NCI-H1436 (cell line): ENCODE data around the gene ATP1A3.

ENCODE experiments used
- DNase-seq: peaks from one replicate; lab custom pipeline; 2025; lab: John Stamatoyannopoulos, UW

ATP1A3 gene

GRCh38 chr19:41987141-41987860, 6.7 kb downstream of the ATP1A3 start:
- no peak for DNase-seq

GRCh38 chr19:41984961-41985360, 9.1 kb downstream of the ATP1A3 start:
- no peak for DNase-seq

- no peak for DNase-seq
Observed at GRCh38 chr19:41981724-41982123, 12.3 kb downstream of the ATP1A3 start.

GRCh38 chr19:41978470-41978869, 15.6 kb downstream of the ATP1A3 start:
- no peak for DNase-seq

- DNase-seq: no peak
Observed at GRCh38 chr19:41977916-41978315, 16.1 kb downstream of the ATP1A3 start.

GRCh38 chr19:41974652-41975051, 19.4 kb downstream of the ATP1A3 start:
- no peak for DNase-seq

GRCh38 chr19:41971363-41971762, 22.7 kb downstream of the ATP1A3 start:
- no peak for DNase-seq

- no peak for DNase-seq
Observed at GRCh38 chr19:41969772-41970458, 24.1 kb downstream of the ATP1A3 start.

- no peak for DNase-seq
Observed at GRCh38 chr19:41968751-41969595, 25.1 kb downstream of the ATP1A3 start.

GRCh38 chr19:41967054-41967783, 26.8 kb downstream of the ATP1A3 start:
- no peak for DNase-seq

- DNase-seq: no peak
Observed at GRCh38 chr19:41965106-41965505, 28.9 kb downstream of the ATP1A3 start.

- DNase-seq: no peak
Observed at GRCh38 chr19:41960973-41961372, 33.1 kb downstream of the ATP1A3 start.

GRCh38 chr19:41959056-41960053, 34.7 kb downstream of the ATP1A3 start, which contains the start of gene RABAC1:
Gene RABAC1, minus strand, starts transcription at chr19:41959321. Its CDS starts 29 bp downstream, at chr19:41959292.
- peak; percentile 86 for DNase-seq

- DNase-seq: peak; percentile 79
Observed at GRCh38 chr19:41958367-41959055, 35.5 kb downstream of the ATP1A3 start.

- peak; percentile 50 for DNase-seq
Observed at GRCh38 chr19:41957838-41958366, 36.1 kb downstream of the ATP1A3 start.

GRCh38 chr19:41957161-41957837, 36.7 kb downstream of the ATP1A3 start:
- DNase-seq: no peak

GRCh38 chr19:41956621-41957020, 37.4 kb downstream of the ATP1A3 start:
- DNase-seq: no peak

GRCh38 chr19:41955521-41955920, 38.5 kb downstream of the ATP1A3 start:
- DNase-seq: no peak

GRCh38 chr19:41951686-41952172, 42.3 kb downstream of the ATP1A3 start:
- peak; percentile 81 for DNase-seq
